Kidney (tissue), 14 donors: ENCODE data around the gene DDA1. TPM values are rescaled to one million over a fixed set of nuclear protein-coding genes. Genes with fewer than 3 reads are reported as not detected.
A peak's percentile ranks its signal among the peaks of the same experiment; 100 is the strongest.

Experiments
- DNase-seq, 5 donors: peaks; one replicate each; pipeline ENCODE4 v3.0.0-alpha.2; 2013 to 2020
- FAIRE-seq: peaks from 2 replicates; lab custom pipeline; 2012; peaks lifted over from hg19 to GRCh38; lab: Jason Lieb, UNC
- H3K27ac ChIP-seq, 2 donors: one replicate each; pipeline ENCODE4 v1.7.0; 2013; ENCODE audit warnings: low read depth in 2 of 2, low read length in 2 of 2, inconsistent platforms in 1 of 2
- H3K27me3 ChIP-seq: one replicate; pipeline ENCODE4 v1.7.1; 2013; ENCODE audit warnings: low read length, inconsistent platforms; ENCODE audit not compliant: control insufficient read depth, insufficient read depth
- H3K36me3 ChIP-seq, 3 donors: one replicate each; pipeline versions ENCODE4 v1.7.0 to v1.7.1; 2013; ENCODE audit warnings: low read length in 3 of 3, control low read depth in 1 of 3, inconsistent platforms in 1 of 3; ENCODE audit not compliant: insufficient read depth in 3 of 3, control insufficient read depth in 2 of 3
- H3K4me1 ChIP-seq, 3 donors: one replicate each; pipeline versions ENCODE4 v1.7.0 to v1.7.1; 2013; ENCODE audit warnings: low read length in 3 of 3, inconsistent platforms in 1 of 3, low read depth in 1 of 3; ENCODE audit not compliant: control insufficient read depth in 2 of 3, insufficient read depth in 2 of 3
- H3K4me3 ChIP-seq, 3 donors: one replicate each; pipeline versions ENCODE4 v1.7.0 to v1.8.1; 2013; ENCODE audit warnings: low read length in 3 of 3, control low read depth in 1 of 3, inconsistent platforms in 1 of 3
- H3K9ac ChIP-seq, 3 donors: one replicate each; pipeline versions ENCODE4 v1.7.0 to v1.7.1; 2013; ENCODE audit warnings: low read length in 3 of 3, control low read depth in 1 of 3, inconsistent platforms in 1 of 3
- H3K9me3 ChIP-seq, 3 donors: one replicate each; pipeline versions ENCODE4 v1.7.0 to v1.7.1; 2013; ENCODE audit warnings: low read length in 3 of 3, control low read depth in 1 of 3, inconsistent platforms in 1 of 3; ENCODE audit not compliant: control insufficient read depth in 2 of 3, insufficient read depth in 1 of 3
- CTCF ChIP-seq: IDR thresholded peaks from 3 replicates; pipeline ENCODE4 v1.5.1; 2012; ENCODE audit warnings: mild to moderate bottlenecking, moderate library complexity, borderline replicate concordance; ENCODE audit not compliant: insufficient read depth; ENCODE audit errors: extremely low read depth
- intact Hi-C: fragments of 100-400 bp; cut with DNase I; formaldehyde crosslinking; loops from one replicate; pipeline ENCODE4 v1.11.1; 2022
- polyA plus RNA-seq: library from polyadenylated mRNA; stranded (reverse); fragments of 350-450 nt; fragmentation: Illumina TruSeq; extraction: RNeasy Lipid Tissue Mini Kit (QIAGEN cat#74804); gene quantifications from one replicate; pipeline ENCODE4 v1.2.3, GENCODE V29; 2014; ENCODE audit warnings: low read depth, low replicate concordance; ENCODE audit not compliant: insufficient read depth
- total RNA-seq: library from RNA; stranded (reverse); fragmentation: NEBNext Ultra II Directional; extraction: Animal tissue kit (Norgen Biotek cat#: 25700); gene quantifications from one replicate; pipeline ENCODE4 v1.2.1, GENCODE V29; 2021
- donor health status: control.
- donor health status: control.
- donor health status: control.
- donor health status: control.
- donor health status: control.
- donor health status: DM: yes; HTN: yes; CAD: no.
- donor health status: Normal renal cell carcinoma (clear cell type).

Gene DDA1
- total and polyA plus RNA-seq, 2 donors from 2014 or later: 27.7 to 35.9 TPM

GRCh38 chr19:17281391-17282304 lies 27.7 kb upstream of the DDA1 start, which contains the start of gene ANKLE1:
ANKLE1 (plus strand) TSS chr19:17281901; CDS start chr19:17281921, 20 bp downstream.
- DNase-seq (peak; percentile 44 to 80 (median 55)), FAIRE-seq (no peak)
- no peak for TF ChIP-seq CTCF
- peaks cover 0 to 4% (median 0%) of the 10 kb centered on the region in 3 donors for H3K4me1 ChIP-seq
- intact Hi-C loops: loop anchor here (10.0 kb wide), 1 partner anchor 217 kb away; no protein-coding TSS in a partner anchor
- H3K9me3 ChIP-seq: no peaks in the 10 kb centered on the region
- H3K27ac ChIP-seq: no peak within 1 kb of the TSS
- peak within 1 kb of the TSS in 1 of 3 donors; percentile 18 for H3K4me3 ChIP-seq
- H3K36me3 ChIP-seq: peaks cover 0 to 4% (median 3%) of the 10 kb centered on the region in 3 donors
- peak within 1 kb of the TSS in 1 of 3 donors; percentile 48 for H3K9ac ChIP-seq
- H3K27me3 ChIP-seq: peaks cover 2% of the 10 kb centered on the region

GRCh38 chr19:17282488-17283125 lies 26.8 kb upstream of the DDA1 start:
- Histone ChIP-seq H3K27ac (no peak overlapping the region), H3K4me3 (peak overlapping the region in 1 of 3 donors; percentile 18), H3K9me3 (no peaks in the 10 kb centered on the region), H3K4me1 (peaks cover 0 to 4% (median 0%) of the 10 kb centered on the region in 3 donors), H3K9ac (peak overlapping the region in 1 of 3 donors; percentile 48), H3K27me3 (peaks cover 2% of the 10 kb centered on the region), H3K36me3 (no peaks in the 10 kb centered on the region)
- DNase-seq: peak; percentile 90 to 93 (median 92)
- TF ChIP-seq CTCF: peak; percentile 88
- intact Hi-C loops: loop anchor here (10.0 kb wide), 1 partner anchor 218 kb away; no protein-coding TSS in a partner anchor
- no peak for FAIRE-seq

- Histone ChIP-seq H3K9me3 (no peaks in the 10 kb centered on the region), H3K27ac (no peak overlapping the region), H3K27me3 (peaks cover 2% of the 10 kb centered on the region), H3K4me3 (no peak overlapping the region), H3K4me1 (peaks cover 0 to 4% (median 0%) of the 10 kb centered on the region in 3 donors), H3K9ac (no peak overlapping the region), H3K36me3 (no peaks in the 10 kb centered on the region)
- intact Hi-C loops: loop anchor here (10.0 kb wide), 1 partner anchor 219 kb away; no protein-coding TSS in a partner anchor
- FAIRE-seq (no peak), DNase-seq (no peak)
- TF ChIP-seq CTCF: no peak
Measured at GRCh38 chr19:17283504-17283996, 25.8 kb upstream of the DDA1 start.
